GM19099 (cell line): ENCODE results near the gene SHISAL1.

ENCODE experiments used
- POLR2A ChIP-seq: IDR thresholded peaks from 3 replicates; pipeline ENCODE4 v1.6.1; 2011; ENCODE audit warnings: low read depth; ENCODE audit not compliant: insufficient read length; ENCODE audit errors: extremely low read depth

Gene SHISAL1

DNA sequence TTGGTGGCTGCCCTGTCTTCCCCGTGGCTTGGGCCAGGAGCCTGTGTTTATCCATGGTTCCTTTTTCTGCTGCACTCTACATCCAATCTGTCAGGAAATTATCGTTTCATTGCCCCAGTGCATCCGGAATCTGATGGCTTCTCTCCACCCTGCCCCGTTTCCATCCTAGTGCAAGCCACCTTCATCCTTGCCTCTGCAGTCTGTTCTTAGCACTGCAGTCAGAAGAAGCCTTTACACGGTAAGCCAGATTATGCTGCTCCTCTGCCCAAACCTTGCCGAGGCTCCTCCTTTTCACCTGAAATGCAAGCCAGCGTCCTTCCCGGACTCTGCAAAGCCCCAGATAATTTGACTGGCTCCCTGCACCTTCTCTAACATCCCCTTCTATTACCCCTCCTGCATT lies 86.9 kb downstream of the SHISAL1 start:
- TF ChIP-seq POLR2A: no peak

DNA sequence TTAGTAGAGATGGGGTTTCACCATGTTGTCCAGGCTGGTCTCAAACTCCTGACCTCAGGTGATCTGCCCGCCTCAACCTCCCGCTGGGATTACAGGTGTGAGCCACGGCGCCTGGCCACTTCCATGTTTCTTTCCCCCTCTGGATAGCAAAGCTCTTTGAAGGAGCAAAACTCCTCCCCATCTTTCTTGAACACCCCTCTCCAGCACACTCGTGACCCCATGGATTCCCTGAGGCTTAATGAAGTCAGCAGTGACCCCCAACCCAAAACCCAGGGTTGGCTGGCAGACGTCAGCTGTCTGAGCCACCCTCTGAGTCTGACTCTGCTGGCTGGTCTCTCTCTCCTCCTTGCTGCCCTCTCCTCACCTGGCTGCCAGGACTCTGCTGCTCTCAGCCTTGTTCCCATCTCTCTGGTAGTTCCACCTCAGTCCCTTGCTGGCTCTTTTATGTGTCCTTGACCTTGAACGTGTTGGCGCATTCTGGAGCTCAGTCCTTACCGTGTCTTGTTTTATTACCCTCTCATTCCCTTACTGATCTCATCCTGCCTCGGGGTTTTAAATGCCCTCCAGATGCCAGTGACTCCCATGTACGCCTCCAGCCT lies 87.6 kb downstream of the SHISAL1 start:
- no peak for TF ChIP-seq POLR2A

DNA sequence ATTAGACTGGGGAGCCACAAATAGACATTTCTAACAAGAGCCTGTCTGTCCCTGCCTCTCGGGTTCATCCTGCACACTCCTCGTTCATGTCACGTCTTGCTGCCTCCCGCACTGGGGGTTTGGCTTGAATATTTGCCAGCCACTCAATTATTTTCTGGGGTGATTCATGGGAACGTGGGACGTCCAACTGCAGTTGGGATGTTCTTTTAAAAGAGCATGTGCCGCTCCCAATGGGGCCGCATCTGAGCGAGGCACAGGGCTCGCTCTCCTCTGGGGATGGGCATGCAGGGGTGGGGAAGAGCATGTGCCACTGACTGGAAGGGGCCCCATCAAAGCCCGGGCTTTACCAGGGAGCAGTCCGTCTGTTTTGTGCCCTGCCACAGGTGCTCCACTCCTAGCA lies 88.6 kb downstream of the SHISAL1 start:
- TF ChIP-seq POLR2A: no peak

DNA sequence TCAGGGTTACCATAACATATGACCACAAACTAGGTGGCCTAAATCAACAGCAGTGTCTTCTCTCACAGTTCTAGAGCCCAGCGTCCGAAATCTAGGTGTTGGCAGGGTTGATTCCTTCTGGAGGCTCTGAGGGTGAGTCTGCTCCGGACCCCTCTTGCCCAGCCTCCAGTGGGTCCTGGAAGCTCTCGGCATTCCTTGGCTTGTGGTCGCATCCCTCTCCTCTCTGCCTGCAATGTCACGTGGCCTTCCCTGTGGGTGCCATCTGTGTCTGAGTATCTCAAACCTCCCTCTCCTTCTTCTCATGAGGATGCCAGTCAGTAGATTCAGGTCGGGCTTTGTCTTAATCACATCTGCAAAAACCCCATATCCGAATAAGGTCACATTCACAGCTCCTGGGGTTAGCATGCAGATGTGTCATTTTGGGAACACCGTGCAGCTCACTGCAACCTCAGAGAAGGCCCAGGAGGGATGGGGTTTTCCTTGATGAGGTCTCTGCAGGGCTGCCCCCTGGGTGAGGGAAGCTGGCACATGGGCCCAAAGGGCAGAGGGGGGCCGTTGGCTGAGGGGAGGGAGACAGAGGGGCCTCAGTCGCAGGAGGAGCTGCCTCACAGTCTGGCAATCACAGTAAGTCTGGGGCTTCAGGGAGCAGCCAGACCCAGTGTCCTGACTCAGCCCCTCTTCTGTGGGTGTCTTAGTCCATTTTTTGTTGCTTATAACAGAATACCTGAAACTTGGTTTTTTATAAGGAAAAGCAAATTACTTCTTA lies 90.9 kb downstream of the SHISAL1 start:
- no peak for TF ChIP-seq POLR2A

DNA sequence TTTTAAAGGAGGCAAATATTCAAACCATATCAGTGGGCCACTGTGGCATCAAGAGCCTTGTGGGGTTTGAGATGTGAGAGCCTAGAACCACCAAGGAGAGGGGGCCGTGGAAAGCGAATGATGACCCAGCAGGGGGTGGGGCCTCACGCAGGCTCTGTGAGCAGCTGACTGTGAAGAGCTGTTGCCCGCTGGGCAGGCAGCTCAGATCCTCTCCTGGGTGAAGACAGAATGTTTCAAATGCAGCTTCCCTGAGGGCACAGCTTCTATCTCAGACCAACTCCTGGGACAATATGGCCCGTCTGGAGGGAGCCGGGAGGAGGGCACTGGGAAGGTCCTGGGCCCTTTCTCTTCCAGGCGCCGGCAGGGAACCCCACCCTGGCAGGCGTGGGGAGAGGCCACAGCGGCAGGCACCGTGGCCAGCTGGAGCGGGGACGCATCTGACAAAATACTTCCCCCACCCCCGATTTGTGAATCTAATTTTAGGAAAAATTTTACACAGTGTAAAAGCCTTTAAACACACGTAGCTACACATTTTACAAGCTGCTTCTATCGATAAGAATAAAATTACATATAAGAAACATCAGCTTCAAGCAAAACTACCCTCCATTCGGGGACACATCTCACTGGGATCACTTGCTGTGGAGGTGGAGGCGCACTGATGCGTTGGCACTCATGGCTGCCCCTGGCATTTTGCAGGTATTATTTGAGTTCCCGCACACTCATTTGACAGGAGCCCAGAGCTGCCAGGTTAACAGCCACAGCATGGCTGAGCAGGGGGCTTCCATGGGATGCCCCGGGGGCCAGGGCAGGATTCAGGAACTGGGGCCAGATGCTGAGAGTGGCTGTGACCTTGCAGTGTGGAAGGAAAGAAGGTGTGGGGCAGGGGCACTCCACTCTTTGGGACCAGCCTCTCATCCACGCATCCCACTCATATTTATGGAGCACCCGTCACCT lies 91.7 kb downstream of the SHISAL1 start:
- TF ChIP-seq POLR2A: no peak

DNA sequence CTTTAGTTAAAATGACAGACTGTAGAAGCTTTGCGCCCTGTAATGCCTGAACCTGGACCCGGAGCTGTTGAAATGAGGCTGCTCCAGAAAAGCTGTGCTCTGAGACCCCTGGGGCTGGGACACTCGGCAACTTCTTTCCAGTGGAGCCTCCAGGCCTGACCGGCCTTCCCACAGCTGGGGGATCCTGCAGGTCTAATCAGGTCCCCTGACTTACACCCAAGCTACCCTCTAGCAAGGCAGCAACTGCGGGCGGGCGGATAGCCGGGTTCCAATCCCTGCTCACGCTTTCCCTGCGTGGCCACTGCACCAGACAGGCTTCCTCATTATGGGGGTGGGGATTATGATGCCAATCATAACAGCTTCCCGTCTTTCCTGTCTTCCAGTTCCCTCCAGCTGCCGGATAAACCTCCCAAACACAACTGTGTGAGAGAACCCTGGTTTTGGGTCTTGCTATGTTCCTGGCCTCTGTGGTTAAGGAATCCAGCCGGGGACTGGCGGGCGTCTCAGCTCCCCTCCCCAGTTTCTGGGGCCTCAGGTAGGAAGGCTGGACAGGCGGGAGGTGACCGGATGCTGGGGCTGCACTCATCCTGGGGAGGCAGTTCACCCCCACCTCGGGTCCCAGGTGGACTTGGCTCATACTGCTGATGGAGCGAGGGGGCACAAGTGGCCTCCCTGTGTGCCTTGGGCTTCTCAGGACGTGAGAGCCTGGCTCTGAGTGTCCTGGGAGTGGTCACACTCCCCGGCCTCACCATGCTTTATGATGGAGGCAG lies 93.5 kb downstream of the SHISAL1 start:
- no peak for TF ChIP-seq POLR2A

DNA sequence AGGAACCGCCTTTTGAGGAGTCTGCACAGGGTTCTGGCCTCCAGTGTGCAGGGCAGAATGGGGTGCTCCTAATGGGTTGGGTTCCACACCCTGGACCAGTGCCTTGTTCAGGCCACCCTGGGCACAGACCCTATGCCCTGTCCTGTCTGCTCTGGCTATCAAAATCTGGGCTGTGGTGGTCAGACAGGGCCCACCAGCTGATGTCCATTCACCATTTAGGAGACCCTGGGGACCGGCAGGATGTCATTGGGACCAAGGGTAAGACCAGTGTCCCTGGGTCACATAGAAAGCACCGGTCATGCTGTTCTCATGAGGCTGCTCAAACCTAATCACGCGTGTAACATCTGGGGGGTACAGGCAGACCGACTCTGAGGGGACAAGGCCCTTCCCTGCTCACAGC lies 94.7 kb downstream of the SHISAL1 start:
- TF ChIP-seq POLR2A: no peak

DNA sequence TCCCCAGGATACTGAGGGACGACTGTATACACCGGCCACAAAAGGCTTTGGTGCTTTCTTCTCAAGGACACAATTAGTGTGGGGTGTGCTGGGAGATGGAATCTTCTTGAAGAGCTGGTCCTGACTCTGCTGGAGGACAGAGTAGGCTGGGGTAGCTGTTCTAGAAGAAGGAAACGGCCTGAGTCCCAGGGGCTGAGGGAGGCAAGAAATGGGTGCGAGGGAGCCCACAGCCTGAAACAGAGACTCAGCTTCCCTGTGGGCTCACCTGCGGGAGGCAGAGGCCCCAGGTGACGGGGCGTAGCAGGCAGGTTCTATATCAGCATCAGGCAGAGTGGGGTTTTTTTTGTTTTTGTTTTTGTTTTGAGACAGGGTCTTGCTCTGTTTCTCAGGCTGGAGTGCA lies 95.4 kb downstream of the SHISAL1 start:
- TF ChIP-seq POLR2A: no peak

DNA sequence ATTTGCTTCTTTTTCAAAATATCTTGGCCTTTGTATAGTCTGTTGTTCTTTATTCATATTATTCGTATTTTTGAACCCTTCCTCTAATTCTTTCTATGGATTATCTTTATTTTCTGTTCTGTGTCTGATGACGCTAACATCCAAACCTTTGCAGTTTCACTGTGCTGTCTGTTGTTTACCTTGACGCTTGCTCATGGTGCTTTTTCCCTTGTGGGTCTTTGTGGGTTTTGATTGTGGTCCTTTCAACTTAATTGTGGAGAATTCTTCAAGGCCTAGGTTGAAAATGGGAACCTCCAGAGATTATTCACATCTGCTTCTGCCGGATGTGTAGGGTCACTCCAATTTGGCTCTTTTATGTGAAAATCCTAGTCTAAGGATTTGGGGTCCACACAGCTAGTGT lies 97.5 kb downstream of the SHISAL1 start:
- TF ChIP-seq POLR2A: no peak

DNA sequence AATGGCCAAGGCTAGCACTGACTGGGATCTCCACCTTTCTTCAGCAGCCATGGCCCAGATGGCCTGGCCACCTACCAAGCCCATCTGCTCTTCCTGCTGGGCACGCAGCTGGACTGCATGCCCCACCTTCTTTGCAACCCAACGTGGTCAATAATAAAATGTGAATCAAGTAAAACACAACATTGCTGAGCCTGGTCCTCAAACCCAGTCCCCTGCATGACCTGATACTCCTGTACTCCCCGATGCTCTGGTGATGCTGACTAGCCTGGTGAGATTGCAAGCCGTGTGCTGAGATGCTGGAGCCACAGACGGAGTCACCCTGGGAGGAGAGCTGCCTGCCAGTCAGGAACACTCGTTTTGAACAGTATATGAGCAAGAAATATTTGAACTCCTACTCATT lies 98.0 kb downstream of the SHISAL1 start:
- no peak for TF ChIP-seq POLR2A

DNA sequence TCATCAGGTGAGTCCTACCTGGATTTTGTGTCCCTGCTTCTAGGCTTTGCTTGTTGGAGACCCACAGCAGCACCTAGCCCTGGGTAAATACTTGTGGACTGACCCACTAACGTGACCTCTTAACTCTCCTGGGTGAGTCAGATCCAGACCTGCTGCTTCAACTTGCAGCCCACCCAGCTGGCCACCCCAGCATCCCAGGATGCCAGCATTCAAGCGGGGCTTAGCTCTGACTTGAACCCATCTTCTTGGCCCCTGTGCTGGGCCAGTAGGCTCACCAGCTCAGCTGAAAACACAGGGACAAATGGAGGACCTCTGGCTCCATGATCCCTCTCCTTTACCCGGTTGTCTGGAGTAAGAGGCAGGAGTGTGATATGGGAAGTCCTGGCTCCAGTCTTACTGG lies 98.6 kb downstream of the SHISAL1 start:
- no peak for TF ChIP-seq POLR2A

DNA sequence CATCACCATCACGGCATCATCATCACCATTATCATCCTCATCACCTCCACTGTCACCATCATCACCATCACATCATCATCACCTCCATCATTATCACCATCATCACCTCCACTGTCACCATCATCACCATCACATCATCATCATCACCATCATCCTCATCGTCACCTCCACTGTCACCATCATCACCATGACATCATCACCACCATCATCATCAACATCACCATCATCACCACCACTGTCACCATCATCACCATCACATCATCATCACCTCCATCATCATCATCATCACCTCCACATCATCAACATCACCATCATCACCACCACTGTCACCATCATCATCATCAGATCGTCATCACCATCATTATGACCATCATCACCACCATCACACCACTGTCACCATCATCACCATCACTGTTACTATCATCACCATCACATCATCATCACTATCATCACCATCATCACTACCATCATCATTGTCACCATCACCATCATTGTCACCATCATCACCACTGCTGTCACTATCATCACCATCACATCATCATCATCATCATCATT lies 99.2 kb downstream of the SHISAL1 start:
- no peak for TF ChIP-seq POLR2A

DNA sequence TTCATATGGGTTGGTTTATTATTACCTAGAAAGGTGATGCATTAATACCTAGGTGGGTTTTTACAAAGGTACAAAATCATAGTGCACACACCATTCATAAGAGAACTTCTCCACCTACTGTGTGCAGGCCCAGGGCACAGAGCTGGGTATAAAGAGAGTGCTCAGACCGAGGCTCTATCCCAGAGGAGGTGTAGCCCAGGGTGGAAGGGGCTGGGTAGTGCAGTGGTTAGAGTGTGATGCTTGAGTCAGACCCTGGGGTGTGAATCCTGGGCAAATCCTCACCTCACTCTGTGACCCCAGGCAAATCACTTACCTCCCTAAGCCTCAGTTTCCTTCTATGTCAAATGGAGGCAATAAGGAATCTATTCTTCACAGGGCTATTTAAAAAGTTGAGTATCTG lies 99.8 kb downstream of the SHISAL1 start:
- no peak for TF ChIP-seq POLR2A
